ENCODE results near the gene MAML3.

The MAML3 gene

DNA sequence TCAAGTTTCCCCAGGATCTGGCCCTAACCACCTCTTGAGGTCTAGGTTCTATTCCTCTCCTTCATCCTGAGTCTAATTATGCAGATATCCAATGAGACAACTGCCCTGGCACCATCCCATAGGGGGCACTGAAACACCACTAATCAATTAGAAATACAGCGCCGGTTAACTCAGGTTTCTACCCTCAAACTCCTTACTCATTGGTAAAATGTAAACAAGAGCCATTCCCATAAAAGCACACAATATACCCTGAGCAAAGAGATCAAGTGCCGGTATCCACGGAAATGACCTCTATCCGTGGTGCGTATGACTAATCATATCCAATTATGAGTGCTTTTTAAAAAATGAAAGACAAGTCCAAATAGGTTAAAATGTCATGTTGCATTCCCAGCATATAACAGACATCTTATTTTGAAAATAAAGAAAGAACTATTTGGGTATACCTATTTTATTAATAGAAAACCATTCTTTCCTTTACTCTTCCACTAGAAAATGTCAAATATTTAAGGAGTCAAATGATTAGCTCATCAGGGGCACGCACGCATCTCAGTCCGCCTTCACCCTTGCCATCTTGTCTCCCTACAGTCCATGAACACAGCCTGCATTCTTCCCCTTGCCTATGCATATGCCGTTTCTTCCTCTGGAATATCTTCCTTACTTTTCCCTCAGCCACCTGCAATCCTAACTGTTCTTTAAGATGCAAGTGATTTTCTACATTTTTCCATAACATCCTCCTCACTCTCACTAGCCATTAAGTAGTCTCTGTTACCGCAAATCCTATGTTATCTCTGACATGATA, 141.1 kb downstream of the MAML3 start:
- peak; percentile 10 to 26 for DNase-seq (ENCODE audit: low read depth in 2 of 2, low spot score in 1 of 2)

DNA sequence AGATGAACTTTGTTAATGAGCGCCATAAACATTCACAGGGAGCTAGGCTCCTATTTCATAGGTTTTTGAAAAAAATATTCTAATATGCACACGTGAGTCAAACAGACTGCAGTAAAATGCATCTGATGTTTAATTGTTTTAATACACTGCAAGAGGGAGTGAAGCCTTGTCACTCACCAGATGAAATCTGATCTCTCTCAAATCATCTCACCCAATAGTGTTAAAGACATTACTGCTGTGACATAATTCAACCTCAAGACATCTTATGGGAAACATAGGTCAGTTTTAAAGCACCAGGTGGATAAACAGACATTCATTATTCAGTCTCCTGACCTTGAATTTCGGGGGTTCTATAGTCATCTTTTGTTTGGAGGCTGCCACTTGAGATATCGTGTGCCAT, 148.3 kb downstream of the MAML3 start:
- DNase-seq (ENCODE audit: low read depth in 2 of 2, low spot score in 1 of 2), result no peak

DNA sequence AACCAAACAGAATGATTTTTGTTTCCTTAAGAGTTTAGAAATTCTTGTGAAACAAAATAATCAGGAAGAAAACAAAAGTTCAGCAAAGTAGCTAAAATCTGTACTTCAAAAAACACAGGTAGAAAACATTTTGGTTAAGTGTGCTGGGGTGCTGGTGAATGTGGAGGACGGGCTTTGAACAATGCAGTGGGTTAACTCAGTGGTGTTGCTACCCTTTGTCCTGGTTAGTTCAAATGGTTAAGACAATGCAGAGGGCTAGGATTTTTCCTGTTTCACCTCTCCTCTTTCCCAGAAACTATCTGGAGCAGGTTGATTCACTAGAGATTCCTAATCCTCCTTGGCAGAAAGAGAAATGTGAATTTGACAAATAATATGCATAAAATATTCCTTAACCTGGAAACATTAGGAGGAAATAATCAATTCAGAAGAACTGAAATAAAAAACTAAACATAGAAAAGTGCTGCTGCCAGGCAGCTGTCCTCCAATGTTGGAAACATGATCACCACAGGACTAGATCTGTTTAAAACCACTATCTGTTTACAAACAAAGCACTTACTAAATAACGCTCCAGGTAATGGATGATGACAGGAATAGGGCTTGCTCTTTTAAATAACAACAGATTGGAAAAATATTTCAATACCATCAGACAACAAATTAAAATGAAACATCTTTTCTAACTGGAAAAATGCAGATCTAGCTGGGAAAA, 148.9 kb downstream of the MAML3 start:
- no peak for DNase-seq (ENCODE audit: low read depth in 2 of 2, low spot score in 1 of 2)

DNA sequence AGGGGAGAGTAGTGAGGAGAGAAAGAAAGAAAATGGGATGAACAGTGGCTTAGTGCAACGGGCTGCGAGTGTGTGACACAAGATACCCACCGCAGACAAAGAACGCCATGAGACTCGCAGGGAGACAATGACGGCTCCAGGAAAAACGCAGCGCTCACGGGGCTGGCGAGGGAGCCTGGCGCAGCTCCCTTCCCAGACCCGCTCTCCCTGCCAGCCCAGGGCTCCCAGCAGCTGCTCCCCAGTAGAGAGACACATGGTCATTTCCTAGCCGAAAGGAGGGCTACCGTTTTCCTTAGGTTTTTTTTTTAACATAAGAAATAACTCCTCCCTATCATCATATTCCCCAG, 149.5 kb downstream of the MAML3 start:
- no peak for DNase-seq (ENCODE audit: low read depth in 2 of 2, low spot score in 1 of 2)

DNA sequence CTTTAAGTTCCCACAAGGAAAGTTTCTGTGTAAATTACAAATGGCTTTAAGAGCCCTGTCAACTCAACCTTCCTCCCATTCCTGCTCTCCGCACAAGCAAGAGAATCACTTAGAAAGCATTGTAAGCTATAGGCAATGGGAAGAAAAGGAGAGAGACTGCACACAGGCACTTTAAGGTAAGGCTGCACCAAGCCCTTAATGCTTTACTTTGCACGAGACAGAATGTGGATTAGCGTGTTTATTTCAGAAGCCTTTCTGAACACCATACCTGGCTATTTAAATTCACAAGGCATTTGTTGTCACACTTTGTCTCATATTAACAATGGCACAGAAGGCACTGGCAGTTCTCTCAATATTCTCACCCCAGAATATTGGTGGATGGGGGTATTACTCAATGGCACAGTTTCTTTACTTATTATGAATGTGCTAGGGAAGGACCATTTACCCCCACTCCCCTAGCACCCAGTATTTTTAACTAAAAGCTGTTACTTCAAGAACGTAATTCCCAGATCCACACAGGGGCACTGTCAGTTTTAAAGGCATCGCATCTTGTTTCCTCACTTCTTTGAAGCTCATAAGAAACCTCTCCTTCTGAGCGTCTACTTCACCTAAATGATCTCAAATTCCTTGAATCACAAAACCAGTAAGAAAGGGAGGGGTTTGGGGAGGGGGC, 150.0 kb downstream of the MAML3 start:
- no peak for DNase-seq (ENCODE audit: low read depth in 2 of 2, low spot score in 1 of 2)

DNA sequence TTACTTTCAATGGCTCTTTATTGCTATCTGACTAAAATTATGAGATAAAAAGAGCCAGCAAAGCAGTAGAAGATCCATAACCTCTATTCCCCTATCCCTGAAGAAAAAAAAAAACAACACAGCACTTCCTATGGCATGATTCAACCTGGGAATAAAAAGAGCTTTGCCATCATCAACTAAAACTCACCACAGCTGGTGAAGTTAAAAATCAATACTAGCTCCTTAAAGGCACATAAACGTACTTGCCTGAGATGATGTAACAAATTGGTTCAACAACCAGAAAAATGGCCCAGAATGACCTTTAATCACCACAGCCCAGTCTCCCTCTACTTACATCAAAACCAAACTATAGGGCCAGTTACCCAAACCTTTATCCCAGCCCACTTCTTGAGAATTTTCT, 153.8 kb downstream of the MAML3 start:
- DNase-seq (ENCODE audit: low read depth in 2 of 2, low spot score in 1 of 2), result no peak

GRCh38 chr4:139988863-139989765, 164.9 kb downstream of the MAML3 start:
- peak; percentile 4 to 44 for DNase-seq (ENCODE audit: low read depth in 2 of 2, low spot score in 1 of 2)

DNA sequence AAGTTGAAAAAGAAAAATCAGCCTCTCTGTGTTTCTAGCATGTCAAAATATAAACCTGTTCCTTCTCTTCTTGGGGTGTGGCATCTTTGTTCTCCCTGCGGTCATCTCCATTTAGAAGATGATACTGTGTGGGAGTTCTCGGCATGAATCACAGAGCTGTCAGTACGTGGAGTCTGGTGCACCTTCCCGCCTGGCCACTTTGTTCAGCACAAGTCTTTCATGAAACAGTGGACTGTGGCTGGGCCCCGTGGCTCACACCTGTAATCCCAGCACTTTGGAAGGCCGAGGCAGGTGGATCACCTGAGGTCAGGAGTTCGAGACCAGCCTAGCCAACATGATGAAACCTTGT, 166.5 kb downstream of the MAML3 start:
- DNase-seq (ENCODE audit: low read depth in 2 of 2, low spot score in 1 of 2), result no peak

DNA sequence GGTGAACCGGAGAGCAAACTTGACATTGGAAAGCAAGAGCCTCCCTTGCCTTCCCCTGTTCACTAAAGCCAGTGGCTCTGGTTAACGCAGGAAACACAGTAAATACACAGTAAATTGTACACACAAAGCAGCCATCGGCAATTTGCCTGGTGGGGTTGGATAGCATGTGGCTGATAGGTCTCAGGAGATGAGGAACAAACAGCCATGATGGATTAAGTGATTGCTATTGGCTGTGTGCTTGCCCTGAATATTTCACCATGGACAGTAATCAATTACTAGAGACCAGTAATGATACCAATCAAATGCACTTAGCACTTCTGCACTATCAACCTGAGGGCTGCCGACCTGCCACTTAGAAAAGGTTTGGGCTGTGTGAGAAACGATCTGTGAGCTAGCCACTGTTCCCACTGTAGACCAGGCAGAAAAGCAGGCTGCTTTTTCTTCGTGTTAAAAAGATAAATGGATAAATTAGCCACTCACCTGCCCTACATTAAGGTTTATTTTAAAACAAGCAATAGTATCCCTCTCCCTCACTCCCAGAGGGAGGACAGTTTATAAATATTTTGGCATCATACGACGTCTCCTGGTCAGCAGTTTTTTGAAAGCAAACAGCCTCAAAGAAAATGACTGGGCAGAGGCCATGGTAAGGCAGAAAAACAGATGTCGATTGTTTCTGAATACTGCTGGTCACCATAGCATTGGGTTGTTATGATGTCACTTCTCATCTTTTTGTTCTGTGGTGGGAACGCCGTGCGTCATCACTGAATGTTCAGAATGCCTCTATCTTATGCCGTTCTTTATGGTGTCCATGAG, 167.1 kb downstream of the MAML3 start:
- DNase-seq (ENCODE audit: low read depth in 2 of 2, low spot score in 1 of 2), result no peak

GRCh38 chr4:139986106-139986505, 167.9 kb downstream of the MAML3 start:
- DNase-seq (ENCODE audit: low read depth in 2 of 2, low spot score in 1 of 2), result no peak

GRCh38 chr4:139985401-139985800, 168.6 kb downstream of the MAML3 start:
- no peak for DNase-seq (ENCODE audit: low read depth in 2 of 2, low spot score in 1 of 2)

GRCh38 chr4:139984471-139984870, 169.5 kb downstream of the MAML3 start:
- DNase-seq (ENCODE audit: low read depth in 2 of 2, low spot score in 1 of 2), result no peak

- no peak for DNase-seq (ENCODE audit: low read depth in 2 of 2, low spot score in 1 of 2)
These were observed 175.3 kb downstream of the MAML3 start for GRCh38 chr4:139978692-139979091.

GRCh38 chr4:139977838-139978609, 176.0 kb downstream of the MAML3 start:
- DNase-seq (ENCODE audit: low read depth in 2 of 2, low spot score in 1 of 2), result no peak

GRCh38 chr4:139975830-139976272, 178.1 kb downstream of the MAML3 start:
- DNase-seq (ENCODE audit: low read depth in 2 of 2, low spot score in 1 of 2), result no peak

GRCh38 chr4:139973616-139974015, 180.4 kb downstream of the MAML3 start:
- DNase-seq (ENCODE audit: low read depth in 2 of 2, low spot score in 1 of 2), result no peak

GRCh38 chr4:139973015-139973414, 181.0 kb downstream of the MAML3 start:
- no peak for DNase-seq (ENCODE audit: low read depth in 2 of 2, low spot score in 1 of 2)

- DNase-seq (ENCODE audit: low read depth in 2 of 2, low spot score in 1 of 2), result no peak
These were observed 181.7 kb downstream of the MAML3 start for GRCh38 chr4:139972305-139972704.

- DNase-seq (ENCODE audit: low read depth in 2 of 2, low spot score in 1 of 2), result no peak
These were observed 182.9 kb downstream of the MAML3 start for GRCh38 chr4:139971111-139971510.
